GM21723 (cell line): ENCODE measurements around the gene PAOX.
A peak's percentile ranks its signal among the peaks of the same experiment; 100 is the strongest.
"Not testable (repeated sequence)": the region's sequence is repeated elsewhere in the genome, so short reads cannot be mapped to it uniquely, and the experiment has no call there.

Experiments
- ATAC-seq: cut with Tn5 transposase; IDR thresholded peaks from one replicate; pipeline ENCODE4 v1.9.1; 2021; ENCODE audit warnings: mild to moderate bottlenecking, moderate library complexity; ENCODE audit not compliant: unreplicated experiment

PAOX gene

DNA sequence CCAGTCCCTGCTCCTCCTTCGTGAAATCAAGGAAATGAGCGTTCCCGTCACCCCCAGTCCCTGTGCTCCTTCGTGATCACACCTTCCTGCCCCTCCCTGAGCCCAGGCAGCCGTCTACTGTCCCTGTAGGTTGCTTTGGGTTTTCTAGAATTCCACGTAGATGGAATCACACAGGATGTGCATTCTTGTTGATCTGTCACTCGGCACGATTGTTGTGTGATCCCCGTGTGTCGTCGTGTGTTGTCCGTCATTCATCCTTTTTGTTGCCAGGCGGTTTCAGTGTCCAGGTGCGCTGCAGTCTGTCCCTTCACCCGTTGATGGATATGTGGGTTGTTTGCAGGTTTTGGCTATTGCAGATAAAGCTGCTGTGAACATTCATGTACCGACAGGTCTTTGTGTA is 24.3 kb downstream of the PAOX start:
- no peak for ATAC-seq

DNA sequence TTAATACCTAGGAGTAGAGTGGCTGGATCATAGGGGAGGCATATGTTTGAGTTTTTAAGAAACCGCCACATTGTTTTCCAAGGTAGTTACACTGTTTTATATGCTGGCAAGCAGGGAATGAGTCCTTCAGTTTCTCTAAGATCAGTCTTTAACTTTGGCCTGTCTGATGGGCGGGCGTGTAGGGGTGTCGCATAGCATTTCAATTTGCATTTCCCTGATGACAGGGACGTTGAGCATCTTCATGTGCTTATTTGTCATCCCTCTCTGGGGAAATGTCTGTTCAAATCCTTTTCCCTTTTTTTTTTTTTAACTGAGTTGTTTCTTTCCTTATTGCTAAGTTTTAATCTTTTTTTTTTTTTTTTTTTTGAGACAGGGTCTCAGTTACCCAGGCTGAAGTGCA is 24.7 kb downstream of the PAOX start:
- ATAC-seq = no peak

DNA sequence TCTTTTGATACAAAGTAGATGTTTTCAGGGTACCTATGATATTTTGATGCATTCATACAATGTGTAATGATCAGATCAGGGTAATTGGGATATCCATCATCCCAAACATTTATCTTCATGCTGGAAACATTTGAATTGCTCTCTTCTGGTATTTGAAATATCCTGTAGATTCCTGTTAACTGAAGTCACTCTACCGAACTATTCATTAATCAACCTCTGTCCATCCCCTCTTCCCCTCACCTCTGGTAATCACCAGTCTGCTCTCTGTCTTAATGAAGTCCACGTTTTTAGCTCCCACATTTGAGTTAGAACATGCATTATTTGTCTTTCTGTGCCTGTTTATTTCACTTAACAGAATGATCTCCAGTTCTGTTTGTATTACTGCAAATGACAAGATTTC is 26.2 kb downstream of the PAOX start:
- no peak for ATAC-seq

DNA sequence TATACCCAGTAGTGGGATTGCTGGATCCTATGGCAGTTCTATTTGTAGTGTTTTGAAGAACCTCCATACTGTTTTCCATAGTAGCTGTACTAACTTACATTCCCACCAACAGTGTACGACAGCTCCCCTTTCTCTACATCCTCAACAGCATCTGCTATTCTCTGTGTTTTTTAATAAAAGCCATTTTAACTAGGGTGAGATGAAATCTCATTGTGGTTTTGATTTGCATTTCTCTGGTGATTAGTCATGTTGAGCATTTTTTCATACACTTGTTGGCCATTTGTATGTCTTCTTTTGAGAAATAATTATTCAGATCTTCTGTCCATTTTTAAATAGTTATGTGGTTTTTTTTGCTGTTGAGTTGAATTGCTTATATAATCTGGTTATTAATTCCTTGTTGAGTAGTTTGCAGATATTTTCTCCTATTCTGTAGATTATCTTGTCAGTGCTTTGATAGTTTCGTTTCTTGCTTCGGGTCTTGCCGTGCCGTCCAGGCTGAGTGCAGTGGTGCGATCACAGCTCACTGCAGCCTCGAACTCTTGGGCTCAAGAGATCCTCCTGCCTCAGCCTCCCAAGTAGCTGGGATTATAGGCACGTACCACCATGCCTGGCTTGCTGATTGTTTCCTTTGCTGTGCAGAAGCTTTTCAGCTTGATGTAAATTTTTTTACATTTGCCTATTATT is 26.9 kb downstream of the PAOX start:
- peak; percentile 51 for ATAC-seq

DNA sequence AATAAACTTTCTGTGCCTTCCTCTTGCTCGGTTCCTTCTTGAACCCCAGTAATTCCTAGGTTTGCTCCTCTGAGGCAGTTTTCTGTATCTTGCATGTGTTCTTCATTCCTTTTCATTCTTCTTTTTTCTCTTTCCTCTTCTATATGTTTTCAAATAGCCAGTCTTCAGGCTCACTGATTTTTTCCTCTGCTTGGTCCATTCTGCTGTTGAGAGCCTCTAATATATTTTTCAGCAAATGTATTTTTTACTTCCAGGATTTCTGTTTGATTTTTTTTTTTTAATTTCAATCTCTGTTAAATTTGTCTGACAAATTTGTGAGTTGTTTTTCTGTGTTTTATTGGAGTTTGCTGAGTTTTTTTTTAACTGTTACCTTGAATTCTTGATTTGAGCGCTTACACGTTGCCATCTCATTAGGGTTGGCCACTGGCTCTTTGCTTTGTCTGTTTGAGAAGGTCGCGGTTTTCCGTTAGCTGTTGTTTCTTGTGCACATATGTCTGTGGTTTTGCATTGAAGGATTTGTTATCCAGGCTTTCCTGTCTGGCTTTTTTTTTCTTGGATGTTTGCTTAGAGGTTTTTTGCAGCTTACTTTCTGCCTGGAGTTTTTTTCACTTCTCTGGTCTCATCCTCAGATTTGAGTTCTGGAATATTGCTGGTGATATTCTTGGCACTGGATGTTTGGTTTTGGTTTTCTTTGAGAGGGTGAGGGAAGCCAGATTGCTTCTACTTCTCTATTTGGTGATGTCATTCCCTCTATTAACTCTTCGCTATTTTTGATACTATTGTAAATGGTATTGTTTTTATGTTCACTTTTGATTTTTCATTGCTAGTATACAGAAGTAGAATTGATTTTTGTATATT is 32.7 kb downstream of the PAOX start:
- ATAC-seq = no peak

DNA sequence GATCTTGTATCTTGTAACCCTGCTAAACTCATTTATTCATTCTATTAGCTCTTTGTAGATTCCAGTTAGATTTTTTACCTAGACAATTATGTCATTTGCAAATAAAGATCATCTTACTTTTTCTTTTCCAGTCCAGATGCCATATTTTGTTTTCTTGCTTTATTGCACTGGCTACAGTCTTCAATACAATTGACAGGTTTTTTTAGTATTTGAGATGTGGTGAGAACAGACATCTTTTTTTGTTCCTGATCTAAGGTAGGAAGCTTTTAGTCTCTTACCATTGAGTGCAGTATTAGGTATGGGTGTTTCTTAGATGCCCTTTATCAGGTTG is 33.3 kb downstream of the PAOX start:
- ATAC-seq = no peak

DNA sequence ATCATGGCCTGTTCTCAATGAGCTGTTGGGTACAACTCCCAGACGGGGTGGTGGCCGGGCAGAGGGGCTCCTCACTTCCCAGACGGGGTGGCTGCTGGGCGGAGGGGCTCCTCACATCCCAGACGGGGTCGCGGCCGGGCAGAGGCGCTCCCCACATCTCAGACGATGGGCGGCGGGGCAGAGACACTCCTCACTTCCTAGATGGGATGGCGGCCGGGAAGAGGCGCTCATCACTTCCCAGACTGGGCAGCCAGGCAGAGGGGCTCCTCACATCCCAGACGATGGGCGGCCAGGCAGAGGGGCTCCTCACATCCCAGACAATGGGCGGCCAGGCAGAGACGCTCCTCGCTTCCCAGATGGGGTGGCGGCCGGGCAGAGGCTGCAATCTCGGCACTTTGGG is 35.3 kb downstream of the PAOX start:
- not testable (repeated sequence) for ATAC-seq

DNA sequence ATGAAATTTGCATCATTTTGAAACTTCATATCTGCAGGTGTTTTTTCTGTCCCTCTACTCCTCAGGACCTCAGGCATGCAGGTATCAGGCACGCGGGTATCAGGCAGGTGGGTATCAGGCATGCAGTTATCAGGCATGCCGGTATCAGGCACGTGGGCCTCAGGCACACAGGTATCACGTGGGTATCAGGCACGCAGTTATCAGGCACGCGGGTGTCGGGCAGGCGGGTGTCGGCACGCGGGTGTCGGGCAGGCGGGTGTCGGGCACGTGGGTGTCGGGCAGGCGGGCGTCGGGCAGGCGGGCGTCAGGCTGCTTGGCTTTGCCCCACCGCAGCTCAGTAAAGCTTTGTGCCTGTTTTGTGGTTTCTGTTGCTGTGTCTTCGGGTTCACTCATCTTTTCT is 36.7 kb downstream of the PAOX start:
- ATAC-seq = no peak

DNA sequence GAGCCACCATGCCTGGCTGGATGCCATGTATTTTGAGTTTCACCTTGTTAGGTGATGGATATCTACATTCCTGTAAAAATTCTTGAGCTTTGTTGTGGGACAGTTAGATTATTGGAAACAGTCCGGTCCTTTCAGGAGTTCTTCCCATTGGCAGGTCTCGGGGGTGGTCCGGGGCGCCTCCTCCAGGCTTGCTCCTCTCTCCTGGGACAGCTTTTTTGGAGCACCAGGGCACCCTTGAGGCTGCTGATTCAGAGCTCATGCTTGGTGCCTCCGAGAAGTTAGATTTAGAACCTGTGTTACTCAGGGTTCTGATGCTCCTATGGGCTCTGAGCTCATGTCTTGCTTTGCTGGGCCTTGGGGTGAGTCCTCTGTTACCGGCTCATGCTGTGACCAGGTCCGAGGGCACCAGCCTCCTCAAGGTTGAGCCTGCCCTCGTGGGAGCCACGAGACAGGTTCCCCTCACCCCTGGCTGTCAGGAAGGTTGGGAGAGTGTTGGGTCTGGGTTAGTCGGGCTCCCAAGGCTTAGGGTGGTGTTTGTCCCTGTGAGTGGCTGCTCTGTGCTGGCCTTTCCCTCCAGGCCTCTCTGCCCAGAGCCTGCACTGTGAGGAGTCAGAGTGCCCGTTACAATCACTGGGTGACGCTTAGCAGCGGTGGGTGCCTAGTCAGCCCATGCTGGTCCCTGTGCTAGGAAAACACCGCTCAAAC is 39.4 kb downstream of the PAOX start:
- ATAC-seq = no peak

DNA sequence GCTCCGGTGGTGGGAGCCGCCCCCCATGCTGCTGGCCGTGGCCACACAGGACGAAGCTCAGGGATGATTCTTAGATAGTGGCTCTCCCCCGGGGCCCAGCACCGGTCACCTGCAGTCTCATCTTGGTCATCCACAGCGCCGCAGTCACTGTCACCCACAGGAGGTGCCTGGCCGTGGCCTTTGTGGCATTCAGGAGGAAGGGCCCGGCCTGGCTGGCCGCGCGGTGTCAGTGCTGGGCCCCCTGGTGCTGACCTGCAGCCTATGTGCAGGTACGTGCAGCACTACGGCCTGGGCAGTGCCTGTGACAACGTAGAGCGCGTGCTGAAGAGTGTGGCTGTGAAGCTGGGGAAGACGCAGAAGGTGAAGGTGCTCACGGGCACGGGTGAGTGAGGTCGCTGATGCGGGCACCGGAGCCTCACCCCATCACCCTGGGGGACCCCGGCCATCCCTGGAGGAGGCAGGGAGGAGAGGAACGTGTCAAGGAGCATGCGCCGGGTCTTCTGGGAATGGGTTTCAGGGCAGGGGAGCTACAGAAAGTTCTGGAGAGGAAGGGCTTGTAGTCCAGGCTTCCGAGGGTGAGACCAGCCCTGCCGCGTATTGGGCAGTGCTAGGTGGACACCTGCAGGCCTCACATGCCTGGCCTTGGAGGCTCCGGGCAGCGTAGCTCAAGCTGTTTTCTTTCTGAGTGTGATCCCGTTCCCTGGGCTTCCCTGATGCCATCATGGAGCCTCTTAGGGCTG is 40.3 kb downstream of the PAOX start:
- ATAC-seq = no peak

DNA sequence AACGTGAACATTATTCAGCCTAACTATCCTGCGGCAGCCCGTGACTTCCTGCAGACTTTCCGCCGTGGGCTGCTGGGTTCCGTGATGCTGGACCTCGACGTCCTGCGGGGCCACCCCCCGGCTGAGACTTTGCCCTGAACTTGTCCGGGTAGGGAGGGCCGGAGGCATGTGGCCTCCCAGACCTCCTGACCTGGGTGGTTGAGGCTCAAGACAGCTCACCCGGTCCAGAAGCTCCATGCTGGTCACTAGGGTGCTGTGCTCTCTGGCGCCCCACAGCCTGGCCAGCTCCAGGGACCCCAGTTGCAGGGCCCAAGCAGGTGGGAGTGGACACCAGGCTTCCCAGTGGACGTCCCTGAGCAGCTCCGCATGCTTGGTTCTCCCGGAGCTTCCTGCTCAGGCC is 41.0 kb downstream of the PAOX start:
- ATAC-seq = no peak

DNA sequence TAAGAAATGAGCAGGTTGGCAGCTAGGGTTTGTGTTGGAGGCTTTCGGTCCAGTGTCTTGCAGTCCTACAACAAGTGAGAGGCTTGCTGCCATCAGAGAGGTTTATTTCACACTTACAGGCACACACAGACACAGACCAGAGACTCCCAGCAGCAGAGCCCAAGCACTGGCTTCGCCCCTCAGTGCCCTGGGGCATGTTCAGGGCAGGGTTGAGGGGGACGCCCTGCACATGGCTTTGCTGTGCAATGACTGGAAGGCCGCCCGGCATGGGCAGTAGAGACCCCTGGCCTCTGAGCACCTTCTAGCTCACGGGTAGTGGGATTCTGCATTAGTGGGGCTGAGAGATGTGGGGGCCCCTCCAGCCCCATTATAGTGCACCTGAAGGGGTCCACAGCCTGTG is 41.5 kb downstream of the PAOX start:
- no peak for ATAC-seq

DNA sequence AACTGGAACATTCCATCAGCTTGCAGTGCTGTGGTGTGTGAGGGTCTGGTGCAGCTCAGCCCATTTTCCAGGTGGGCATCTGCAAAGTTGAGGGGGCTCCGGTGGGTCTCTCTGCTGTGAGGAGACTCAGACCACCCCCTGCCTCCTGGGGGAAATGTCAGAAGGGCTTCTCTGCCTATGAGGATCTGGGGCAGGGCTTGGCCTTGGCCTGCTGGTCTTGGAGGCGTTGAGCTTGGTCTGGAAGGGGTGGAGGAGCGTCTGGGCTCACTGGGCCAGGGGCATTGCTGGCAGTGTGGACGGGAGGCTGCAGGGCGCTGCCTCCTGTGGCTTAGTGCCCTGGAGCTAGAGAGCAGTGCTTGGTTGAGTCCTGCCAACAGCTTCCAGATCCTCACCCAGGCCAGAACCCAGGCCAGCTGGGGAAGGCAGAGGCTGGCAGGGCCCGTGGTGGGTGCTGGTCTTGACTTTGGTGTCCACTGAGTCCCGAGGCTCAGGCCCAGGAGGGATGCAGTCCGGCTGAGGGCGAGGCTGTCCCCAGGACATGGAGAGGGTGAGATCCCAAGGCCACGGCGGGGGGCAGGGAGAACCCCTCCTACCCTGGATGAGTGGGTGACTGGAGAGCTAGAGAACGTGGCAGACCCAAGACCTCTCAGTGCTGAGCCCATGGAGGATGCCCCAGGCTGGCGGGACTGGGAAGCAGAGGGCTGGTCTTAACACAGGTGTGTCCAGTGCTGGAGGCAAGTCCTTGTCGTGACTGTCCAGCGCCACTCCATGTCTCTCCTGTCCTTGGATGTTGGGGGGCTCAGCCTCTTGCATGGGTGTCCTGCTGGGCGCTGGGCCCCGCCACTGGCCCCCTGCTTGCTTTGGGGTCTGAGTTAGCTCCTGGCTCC is 42.5 kb downstream of the PAOX start:
- ATAC-seq = no peak

DNA sequence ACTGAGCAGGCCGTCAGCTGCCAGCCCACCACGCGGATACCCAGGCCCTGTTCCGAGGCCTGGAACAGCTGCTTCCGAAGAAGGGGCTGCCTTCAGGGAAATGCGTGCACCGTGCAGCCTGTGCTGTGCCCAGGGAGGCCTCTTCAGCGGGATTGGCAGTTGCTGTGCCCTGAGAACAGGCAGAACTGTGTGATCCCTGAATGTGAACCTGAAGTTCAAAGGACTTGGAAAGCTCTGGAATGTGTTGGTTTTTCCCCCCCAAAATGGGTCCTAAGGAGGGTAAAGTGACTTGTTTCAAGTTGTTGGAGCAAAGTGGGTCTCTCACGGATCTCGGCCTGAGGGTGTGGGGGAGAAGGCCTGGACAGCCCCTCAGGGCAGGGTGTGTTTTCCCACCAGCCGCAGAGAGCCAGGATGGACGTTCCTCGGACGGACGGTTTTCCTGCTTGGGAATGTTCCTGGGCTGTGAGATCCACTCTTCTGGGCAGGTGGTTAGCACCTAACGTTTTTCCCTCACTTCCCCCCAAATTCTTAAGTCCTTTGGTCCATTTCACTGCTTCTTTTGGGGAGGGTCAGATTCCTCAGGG is 43.3 kb downstream of the PAOX start:
- no peak for ATAC-seq

DNA sequence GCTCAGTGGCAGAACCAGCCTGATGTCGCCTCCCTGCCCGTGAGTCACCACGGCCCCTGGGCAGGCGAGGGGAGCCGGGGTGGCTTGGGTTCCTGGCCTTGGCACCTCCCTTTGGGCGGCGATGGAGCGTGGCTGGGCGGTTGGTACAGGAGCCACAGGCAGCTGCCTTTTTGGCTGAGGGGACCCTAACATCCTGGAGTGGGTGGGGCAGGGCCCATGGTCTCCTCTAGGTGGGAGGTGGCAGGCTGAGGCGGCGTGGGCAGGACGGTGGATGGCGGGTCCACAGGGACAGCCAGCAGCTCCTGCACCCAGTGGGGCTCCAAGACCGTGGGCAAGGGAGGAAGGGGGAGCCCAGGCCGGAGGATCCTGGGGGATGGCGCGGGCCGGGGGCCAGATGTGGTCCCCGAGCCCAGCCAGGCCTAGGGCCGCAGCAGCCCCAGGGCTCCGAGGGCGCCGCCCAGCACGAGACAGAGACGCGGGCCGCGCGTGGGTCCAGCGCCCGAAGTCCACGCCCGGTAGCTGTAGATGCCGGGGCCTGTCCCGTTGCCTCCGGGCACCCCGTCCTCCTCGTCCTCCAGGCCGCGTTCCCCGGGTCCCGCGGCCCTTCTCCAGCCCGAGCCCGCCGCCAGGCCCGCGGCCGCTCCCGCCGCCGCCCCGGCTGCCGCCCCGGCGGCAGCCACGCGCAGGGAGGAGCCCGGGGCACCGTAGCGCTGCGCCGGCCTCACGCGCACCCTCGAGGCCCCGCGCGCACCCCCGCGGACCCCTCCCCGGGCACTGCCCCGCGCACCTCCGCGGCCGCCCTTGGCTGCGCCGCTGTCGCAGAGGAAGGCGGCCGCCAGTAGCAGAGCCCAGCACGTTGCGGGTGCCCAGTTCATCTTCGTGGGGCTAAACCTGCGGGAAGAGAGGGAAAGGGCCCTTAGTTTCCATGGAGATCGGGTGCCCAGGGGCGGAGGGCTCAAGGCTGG is 44.0 kb downstream of the PAOX start:
- ATAC-seq = no peak

DNA sequence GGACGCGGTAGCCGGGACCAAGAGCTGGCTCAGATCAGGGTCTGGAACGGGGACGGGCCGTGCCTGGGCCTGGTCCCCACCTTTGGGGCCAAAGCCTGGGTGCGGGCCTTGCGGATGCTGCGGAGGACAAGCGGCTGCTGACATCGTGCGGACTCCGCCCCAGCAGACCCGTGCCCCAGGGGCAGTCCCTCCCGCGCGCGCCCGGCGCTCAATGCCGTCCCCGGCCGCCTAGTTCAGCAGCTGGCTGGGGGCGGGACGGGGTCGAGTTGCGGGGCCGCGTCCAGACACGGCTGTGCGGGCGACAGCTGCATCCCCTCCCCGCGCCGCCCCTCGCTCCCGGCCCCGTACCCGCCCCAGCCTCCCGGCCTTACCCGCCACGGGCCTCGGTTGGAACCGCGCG is 45.0 kb downstream of the PAOX start:
- not testable (repeated sequence) for ATAC-seq

DNA sequence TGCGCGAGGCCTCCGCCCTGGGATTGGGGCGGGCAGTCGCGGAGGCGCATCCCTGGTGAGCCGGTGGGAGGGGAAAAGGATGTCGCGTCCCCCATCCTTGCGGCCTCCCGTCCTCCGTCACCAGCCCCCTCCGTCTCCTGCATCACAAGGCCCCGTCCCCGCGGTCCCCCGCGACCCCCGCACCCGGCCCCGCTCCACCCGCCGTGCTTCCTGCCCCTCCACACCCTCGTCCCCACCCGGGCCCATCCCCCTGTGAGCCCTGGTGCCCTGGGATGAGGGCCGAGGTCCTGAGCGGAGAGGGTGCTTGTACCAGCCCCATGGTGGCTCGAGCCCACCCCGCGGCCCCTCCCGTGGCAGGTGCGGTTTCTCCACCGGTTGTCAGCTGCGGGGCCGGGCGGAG is 45.5 kb downstream of the PAOX start, which contains the start of gene SPRN:
Gene SPRN, minus strand, starts transcription at position 25 of the 400 bp plus-strand sequence. CDS start 944 bp downstream, outside the sequence.
- ATAC-seq = not testable (repeated sequence)

DNA sequence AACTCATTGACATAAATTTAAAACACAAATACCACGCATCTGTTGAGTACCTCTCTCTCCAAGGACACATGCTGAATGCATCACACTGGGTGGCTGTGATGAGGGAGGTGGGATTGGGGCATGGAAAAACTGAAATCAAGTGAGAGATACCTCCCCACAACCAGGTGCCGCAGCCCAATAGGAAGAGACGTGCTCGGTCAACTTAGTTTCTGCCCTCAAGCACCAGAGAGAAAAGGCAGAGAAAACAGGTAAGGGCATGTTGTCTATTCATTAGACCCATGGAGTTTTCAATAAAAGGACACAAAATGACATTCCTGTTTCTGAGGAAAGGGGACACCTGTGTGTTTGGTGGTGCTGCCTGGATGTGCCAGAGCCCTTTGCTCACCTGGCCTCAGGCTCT is 50.5 kb downstream of the PAOX start:
- not testable (repeated sequence) for ATAC-seq
